ENCODE results near the gene SLAMF8.
A peak's percentile ranks its signal among the peaks of the same experiment; 100 is the strongest.

Gene SLAMF8

DNA sequence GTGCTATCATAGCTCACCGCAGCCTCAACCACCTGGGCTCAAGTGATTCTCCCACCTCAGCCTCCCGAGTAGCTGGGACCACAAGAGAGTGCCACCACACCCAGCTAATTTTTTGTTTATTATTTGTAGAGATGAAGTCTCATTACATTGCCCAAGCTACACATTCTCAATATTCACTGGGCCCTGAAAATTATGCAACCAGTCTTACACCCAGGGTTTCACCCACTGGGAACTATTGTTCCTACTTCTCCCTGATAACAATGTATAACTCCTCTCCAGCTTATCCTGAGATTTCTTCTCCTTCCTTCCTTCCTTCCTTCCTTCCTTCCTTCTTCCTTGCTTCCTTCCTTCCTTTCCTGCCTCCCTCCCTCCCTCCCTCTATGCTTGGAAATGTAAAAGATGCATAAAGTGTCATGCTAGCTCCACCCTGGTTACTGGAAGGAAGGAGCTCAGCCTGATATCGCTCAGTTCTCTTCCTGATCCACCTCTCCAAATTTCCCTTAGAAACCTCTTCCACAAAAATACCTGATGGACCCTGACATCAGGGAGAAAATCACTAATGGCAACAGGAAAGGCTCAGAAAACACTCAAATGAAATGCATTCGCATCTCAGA is 47.0 kb downstream of the SLAMF8 start:
- no peak for DNase-seq

DNA sequence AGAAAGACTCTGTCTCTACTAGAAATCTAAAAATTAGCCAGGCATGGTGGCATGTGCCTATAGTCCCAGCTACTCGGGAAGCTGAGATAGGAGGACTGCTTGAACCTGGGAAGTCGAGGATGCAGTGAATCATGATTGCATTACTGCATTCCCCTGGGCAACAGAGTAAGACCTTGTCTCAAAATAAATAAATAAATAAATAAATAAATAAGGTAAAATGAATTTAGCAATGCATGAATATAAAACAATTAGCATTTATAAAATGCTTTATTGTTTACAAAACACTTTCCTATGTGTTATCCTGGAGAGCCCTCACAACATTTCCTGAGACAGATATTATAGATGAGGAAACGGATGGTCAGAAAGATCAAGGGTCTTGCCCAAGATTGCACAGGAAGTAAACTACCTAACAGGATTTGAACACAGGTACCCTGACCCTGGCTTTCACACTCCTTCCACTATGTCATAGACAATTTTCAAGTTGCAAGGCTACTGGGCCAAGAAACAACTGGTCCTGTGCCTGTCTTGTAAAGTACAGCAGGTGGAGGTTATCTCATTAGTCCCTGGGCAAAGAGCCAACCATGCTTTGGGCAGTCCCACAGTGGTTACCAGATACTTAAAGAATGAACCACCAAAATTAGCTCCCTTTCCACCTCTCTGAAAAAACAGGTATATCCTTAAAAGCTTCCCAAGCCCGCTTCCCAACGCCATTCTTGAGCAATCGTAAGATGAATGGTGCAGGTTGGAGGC is 51.2 kb downstream of the SLAMF8 start:
- no peak for DNase-seq

DNA sequence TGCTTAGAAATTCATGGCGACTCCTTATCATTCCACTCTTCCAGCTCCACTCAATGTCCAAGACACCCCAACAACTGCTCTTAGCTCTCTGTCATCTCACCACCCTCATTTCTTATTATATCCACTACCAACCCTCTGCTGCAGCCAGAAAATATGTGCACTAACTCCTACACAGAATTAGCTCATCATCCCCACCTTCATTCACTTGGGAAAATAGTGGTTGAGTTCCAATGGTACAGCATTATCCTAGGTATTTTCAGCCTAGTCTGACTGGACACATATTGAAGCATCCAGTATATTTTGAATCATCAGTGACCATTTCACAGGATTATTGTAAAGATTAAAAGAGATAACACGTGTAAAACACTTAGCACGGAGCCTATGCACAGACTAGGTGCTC is 52.5 kb downstream of the SLAMF8 start:
- no peak for DNase-seq

DNA sequence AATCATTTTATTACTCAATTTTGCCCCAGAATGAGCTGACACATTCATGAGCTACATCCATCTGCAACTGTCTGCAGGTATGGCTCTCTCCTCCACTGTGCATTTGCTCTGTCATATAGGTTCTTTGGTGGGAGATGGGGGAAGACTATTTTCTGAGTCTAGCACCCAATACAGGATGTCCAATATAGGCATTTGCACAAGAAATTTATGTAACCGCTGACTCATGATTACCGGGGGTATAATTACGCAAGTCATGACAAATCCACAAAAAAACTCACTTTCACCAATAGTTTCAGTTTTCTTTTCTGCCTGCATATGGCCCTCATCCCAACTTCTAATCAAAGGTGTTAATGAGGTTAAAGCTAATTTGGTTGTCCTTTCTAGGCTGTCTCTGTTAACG is 53.3 kb downstream of the SLAMF8 start:
- no peak for DNase-seq

DNA sequence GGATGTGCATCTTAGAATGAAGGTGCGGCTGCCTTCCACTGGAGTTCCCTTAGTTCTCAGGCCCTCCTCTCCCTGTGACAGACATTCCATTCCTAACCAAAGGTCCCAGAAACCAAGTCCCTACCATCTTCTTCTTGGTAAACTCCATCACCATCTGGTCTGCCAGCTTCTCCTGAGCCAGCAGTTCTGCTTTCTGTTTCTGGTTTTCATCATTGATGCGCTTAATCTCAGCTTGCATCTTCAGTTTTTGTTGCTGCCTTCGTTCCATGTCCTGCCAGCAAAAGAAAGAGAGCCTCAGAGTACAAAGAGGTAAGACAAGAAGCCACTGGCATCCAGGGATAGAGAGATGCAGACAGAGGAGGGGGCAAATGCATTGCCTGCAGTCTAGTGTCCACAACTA is 53.8 kb downstream of the SLAMF8 start:
- DNase-seq, result no peak

DNA sequence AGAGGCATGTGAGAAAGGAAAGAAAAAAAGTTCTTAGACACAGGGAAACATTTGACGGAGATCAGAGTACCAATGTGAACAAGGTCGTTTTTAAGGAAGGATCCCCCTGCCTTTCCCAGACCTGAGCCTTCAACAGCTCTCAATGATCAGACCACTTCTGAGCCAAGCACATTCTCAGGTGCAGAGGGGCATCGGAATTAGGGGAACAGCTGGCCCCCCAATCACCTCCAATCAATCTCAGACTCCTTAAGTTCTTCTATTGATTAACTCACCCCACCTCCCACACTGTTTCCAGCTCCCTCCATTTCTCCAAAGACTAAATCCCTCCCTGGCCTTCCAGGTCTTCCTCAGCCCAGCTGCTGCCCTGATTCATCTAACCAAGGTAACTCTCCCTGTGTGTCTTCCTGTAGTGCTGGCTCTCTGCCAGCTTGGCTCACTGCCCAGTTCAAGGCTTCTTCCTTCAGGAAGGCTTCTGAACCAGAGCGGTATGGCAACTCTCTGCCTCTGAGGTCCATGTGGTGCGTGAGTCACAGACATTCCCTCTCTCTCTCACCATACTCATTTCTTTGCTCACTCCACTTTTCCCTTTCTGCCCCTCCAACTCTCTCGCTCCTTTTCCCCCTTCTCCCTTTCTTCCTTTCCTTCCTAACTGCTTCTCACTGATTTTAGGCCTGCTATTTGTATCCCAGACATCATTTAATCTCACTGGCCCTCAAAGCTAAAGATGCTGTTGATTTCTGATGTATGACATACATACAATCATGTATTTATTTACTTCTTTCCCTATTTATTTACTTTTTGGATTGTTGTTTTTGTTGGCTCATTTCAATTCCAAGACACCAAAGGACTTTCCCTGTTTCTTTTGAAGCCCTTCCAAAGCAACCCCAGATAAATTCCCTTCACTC is 55.2 kb downstream of the SLAMF8 start:
- peak; percentile 80 for DNase-seq

DNA sequence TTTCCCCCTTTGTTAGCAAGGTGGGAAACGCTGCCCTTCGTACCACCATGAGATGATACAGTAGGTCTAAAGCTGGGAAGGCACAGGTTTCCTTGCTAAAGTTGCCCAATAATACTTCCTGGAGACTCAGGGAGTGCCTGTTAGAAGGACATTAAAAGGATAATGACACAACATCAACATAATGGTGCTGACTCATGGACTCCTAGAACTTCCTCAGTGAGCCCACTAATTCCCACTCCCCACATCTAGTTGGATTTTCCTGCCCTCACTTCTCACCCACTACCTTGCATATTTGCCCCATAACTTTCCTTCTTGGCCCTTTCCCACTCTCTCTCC is 55.8 kb downstream of the SLAMF8 start:
- DNase-seq, result no peak

DNA sequence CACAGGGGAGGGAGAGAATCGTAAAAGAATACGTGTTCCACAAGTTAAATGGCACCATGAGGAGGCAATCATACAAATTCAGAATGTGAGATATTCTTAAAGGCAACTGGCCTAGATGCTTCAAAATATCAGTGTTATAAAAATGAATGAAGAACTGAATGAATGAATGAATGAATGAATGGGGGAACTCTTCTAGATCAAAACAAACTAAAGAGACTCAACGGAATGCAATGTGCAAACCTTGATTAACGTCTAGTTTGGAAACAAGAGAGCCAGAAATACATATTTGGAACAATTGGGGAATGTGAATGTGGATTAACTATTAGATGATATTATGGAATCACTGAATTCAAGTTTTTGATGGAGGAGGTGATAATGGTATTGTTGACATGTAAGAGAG is 56.5 kb downstream of the SLAMF8 start:
- DNase-seq, result no peak

DNA sequence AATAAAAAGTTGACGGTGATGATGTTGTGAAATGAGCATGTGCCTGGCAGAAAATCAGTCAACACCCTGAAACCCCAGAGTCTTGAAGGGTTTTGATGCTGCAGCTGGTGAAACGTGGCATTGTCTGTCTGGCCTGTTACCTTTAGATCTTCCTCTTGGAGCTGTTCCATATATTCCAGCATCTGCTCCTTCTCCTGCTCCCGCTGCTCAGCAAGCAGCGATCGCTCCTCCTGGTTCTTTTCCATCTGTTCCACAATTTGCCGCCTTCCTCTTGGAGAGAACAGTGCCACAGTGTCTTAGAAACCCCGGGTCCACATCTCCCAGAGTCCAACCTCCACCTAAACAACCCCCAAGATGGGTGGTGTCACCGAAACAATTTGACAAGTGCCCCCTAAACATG is 57.6 kb downstream of the SLAMF8 start:
- no peak for DNase-seq
